ENCODE results near the gene DENND6A. TPM values are rescaled to one million over a fixed set of nuclear protein-coding genes. Genes with fewer than 3 reads are reported as not detected.
"Not testable (repeated sequence)": the region's sequence is repeated elsewhere in the genome, so short reads cannot be mapped to it uniquely, and the experiment has no call there.

DENND6A gene
- polyA plus RNA-seq, 4 donors: 21.0 to 37.0 (median 26.9) TPM

DNA sequence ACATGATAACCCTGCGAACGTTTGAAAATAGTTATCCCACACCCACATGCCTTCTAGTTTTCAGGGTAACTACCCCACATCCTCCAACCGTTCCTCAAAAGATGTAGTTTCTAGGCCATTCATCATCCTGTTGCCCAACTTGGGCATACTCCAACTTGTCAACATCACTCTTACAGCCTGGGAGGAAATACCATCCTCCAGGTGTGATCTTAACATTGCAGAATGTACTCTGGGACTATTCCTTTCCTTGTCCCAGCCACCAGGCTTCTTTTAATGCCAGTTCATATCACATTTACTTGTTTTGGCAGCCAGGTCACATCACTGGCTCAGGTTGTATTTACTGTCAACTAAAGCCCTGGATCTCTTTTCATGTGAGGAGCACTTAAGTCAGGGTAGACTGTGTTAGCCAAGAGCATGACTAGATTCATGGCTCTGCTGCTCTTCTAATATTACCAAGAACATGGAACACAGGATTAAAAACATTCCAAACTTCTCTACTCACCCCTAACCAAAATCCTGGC lies 4.0 kb upstream of the DENND6A start:
- DNase-seq (ENCODE audit: low read depth in 4 of 4, low spot score in 3 of 4): no peak

DNA sequence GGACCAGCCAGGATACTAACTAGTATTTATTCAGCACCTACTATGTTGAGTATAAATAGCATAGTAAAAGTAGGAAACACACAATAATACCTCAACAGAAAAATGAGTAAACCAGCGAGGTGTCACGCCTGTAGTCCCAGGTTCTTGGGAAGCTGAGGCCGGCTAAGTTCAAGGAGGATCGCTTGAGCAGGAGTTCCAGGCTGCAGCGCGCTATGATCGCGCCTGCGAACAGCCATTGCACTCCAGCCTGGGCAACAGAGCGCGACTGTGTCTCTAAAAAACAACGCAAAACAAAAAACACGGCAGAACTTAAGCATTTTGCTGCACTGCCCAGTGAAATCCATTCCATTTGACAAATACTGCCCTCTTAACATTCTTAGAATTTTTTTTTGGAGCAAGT lies 1.3 kb upstream of the DENND6A start:
- DNase-seq (ENCODE audit: low read depth in 4 of 4, low spot score in 3 of 4): no peak

DNA sequence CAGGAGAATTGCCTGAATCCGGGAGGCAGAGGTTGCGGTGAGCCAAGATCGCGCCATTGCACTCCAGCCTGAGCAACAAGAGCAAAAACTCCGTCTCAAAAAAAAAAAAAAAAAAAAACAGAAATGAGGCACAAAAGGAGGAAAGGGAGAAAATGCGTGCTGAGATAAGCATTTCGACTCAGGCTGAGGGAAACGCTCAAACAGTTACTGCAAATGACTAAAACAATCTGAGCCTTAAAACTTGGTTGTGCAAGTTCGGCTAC lies 813 bp downstream of the DENND6A start:
- not testable (repeated sequence) for DNase-seq (ENCODE audit: low read depth in 4 of 4, low spot score in 3 of 4)

DNA sequence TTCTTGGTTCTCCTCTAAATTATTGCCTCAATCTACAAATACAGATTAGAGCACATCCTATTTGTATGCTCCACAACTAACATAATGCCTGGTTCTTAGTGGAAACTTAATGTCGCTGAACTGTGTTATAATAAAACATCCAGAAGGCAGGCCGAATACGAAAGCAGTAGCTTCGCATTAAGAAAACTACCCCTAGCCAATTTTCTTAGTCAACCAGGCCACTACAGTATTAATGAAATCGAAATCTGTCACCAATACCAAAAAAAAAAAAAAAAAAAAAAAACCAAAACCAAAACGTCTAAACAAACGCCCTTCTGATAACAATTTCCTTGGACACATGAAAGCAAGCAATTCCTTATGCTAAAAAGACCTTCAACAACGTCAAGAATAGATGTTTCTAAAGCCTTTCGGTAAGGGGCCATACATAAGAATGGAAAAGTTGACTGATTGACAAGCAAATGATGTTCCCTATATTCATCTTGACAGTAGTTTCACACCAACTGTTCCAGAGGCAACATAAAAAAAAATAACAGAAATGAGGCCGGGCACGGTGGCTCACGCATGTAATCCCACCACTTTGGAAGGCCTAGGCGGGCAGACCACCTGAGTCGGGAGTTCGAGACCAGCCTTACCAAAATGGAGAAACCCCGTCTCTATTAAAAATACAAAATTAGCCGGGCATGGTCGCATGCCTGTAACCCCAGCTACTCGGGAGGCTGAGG lies 1.3 kb downstream of the DENND6A start:
- DNase-seq (ENCODE audit: low read depth in 4 of 4, low spot score in 3 of 4): no peak

DNA sequence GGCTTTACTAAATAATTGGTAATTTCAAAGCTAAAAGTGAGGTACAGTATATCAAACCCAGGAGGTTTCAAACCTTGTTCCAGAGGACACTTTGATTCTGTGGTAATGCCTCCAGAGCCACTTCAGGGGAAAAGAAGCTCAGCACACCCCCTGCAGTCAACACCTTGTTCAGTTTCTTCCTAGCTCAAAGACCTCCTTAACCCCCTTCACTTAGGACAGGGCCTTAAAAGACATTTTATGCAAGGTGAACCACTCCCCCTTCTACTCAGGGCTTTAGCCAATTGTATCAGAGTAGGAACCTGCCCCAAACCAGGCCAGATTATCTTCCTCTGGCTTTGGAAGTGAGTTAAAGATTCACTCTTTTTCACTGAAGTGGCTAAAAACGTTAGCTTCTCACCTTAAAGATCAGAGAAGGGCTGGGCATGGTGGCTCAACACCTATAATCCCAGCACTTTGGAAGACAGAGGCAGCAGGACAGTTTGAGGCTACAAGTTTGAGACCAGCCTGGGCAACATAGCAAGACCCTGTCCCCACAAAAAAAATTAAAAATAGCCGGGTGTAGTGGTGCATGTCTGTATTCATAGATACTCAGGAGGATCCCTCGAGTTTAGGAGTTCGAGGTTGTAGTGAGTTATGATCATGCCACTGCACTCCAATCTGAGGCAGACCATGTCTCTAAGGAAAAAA lies 3.4 kb downstream of the DENND6A start:
- DNase-seq (ENCODE audit: low read depth in 4 of 4, low spot score in 3 of 4): no peak

DNA sequence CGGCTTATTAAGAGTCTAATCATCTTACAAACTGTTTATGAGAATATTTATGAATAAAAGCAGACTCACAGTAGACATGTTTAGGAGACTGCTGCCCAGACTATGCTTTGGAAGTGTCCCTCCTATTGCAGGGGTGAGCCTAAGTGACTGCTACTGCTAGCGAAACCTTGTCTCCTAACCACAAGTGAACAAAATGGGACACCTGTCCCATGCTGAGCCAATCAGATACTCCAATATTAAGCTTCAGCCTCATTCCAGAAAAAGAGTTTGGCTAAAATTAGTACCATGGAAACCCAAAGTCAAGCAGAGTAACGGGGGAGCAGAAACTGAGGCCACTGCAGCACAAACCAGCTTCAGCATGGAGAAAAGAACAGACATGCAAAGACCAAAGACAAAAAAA lies 4.6 kb downstream of the DENND6A start:
- no peak for DNase-seq (ENCODE audit: low read depth in 4 of 4, low spot score in 3 of 4)

DNA sequence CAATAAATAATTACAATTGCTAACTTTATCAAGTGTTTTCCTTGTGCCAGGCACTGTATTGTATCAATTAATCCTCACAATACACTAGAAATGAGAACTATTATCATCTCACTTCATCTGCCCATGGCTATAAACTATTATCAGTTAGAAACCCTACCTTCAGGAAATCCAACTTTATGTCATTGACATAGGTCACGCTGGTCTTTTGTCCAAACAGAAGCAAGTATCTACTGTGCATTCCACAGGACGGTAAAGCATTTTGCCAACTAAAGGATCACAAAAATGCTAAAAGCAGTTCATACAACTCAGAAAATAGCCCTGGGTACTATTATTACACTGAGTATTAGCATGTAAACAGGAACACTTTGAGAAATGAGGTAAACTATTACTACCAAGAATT lies 9.6 kb downstream of the DENND6A start:
- no peak for DNase-seq (ENCODE audit: low read depth in 4 of 4, low spot score in 3 of 4)

DNA sequence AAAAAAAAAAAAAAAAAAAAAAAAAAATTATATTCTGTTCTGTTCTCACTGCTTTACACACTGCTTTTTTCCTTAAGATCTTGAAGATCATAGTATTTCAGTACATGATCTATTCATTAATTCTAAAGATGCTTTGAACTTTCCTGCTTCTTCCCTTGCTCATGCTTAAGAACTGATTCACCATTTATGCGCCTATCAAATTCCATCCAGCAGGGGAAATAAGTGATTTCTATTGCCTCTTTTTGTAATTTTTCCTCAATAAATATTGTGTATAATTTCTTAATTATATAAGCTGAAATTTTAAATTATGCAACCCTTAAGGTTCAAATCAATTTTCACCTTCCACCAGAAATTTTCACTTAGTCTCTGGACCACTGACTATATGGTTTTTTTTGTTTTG lies 10.6 kb downstream of the DENND6A start:
- no peak for DNase-seq (ENCODE audit: low read depth in 4 of 4, low spot score in 3 of 4)

DNA sequence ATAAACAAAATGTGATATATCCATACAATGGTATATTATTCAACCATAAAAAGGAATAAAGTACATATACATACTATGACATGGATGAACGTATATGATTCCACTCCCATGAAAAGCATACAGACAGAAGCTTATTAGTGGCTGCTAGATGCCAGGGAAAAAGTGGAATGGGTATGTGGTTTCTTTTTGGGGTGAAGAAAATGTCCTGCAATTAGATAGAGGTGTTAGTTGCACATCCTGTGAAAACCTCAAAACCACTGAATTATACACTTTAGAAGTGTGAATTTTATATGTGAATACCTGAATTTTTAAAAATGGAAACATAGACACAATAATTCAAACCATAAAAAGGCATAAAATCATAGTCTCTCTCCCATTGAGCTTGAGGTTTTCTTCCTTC lies 11.2 kb downstream of the DENND6A start:
- DNase-seq (ENCODE audit: low read depth in 4 of 4, low spot score in 3 of 4): no peak

DNA sequence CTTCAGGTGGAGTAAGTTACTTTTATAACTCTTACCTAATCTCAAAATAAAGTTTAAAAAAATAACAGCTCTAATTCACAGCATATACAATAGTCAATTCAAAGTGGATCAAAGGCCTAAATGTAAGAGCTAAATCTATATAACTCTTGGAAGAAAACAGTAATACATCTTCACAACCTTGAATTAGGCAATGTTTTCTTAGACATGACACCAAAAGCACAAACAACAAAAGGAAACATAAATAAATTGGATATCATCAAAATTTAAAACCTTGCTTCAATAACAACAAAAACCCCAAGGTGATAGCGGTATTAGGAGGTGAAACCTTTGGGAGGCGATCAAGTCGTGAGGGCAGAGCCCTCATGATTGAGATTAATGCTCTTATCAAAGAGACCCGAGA lies 12.8 kb downstream of the DENND6A start:
- DNase-seq (ENCODE audit: low read depth in 4 of 4, low spot score in 3 of 4): no peak

DNA sequence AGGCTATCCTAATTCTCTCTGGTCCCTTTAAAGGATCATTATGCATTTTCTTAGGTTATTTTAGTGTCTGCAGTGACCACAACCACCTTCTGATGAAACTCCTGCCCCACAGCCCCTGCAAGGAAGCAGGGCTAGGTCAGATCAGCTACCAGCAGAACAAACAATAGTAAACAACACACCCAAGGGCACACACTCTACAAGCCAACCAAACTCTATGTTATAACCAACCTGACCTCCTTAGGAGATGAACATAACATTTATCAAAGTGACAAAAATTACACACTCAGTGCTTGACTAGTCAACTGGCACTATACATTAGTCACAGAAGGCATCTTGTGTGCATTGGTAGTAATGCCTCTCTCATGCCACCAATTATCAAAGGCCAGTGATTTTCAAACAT lies 17.3 kb downstream of the DENND6A start:
- no peak for DNase-seq (ENCODE audit: low read depth in 4 of 4, low spot score in 3 of 4)

DNA sequence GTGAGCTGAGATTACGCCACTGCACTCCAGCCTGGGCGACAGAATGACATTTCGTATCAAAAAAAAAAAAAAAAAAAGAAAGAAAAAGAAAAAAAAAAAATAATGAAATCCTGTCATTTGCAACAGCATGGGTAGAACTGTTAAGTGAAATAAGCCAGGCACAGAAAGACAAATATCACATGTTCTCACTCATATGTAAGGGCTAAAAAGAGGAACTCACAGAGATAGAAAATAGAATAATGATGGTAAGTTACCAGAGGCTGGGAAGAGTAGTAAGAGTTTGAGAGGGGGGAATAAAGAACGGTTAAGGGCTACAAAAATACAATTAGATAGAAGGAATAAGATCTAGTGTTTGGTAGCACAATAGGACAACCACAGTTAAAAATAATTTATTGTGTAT lies 19.7 kb downstream of the DENND6A start:
- DNase-seq (ENCODE audit: low read depth in 4 of 4, low spot score in 3 of 4): no peak

DNA sequence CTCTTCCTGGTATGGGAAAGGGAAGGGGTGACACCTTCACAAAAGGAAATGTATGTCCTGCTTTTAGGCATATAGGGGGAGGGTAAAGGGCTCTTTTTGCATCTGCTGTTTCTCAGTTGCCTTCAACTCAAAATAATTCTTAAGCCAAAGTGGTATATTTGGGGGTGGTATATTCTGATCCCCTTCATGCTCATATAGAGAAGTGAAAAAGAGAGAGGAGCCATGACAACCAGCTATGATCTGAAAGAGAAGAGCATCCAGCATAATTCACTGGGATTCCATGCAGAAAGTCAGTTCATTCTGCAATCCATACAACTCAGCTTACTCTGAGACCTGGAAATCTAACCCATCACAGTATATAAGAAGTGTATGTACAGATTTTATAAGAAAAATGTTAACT lies 22.3 kb downstream of the DENND6A start:
- DNase-seq (ENCODE audit: low read depth in 4 of 4, low spot score in 3 of 4): no peak

DNA sequence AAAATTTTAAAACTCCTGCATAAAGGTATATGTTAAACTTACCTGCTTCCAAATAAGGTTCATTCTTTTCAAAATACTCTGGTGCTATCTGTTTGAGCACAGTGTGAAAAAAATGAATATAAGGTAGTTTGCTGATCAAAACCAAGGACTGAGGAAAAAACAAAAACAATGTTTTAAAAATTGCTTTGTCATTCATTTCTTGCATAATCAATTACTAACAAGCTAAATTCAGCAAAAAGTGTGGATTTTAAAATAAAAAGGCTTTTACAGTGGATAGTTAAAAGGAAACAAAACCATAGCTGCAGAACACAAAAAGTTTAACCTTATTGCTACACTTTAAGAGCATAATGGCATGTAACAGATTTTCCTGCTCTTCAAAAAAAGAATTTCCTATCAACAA lies 31.5 kb downstream of the DENND6A start:
- DNase-seq (ENCODE audit: low read depth in 4 of 4, low spot score in 3 of 4): no peak

DNA sequence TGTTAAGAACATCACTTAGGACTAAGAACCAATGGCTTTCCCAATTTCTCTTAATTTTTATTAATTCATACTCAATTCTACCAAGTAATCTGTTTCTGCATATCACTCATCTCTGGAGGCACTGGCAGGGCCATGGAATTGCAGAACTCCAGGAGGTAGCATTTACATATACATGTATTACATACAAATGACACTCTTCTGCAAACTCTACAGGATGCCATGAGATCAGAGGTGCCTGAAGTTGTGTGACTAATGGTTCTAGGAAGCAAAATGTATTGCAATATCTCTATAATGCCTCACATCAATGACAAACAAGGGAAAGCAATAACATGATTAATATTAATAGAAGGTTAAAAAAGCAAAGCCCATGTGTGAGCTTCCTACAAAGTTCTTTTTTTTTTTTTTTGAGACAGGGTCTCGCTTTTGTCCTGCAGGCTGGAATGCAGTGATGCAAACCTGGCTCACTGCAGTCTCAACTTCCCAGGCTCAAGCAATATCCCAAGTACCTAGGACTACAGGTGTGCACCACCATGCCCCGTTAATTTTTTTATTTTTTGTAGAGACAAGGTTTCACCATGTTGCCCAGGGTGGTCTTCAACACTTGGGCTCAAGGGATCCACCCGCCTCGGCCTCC lies 33.0 kb downstream of the DENND6A start:
- no peak for DNase-seq (ENCODE audit: low read depth in 4 of 4, low spot score in 3 of 4)

DNA sequence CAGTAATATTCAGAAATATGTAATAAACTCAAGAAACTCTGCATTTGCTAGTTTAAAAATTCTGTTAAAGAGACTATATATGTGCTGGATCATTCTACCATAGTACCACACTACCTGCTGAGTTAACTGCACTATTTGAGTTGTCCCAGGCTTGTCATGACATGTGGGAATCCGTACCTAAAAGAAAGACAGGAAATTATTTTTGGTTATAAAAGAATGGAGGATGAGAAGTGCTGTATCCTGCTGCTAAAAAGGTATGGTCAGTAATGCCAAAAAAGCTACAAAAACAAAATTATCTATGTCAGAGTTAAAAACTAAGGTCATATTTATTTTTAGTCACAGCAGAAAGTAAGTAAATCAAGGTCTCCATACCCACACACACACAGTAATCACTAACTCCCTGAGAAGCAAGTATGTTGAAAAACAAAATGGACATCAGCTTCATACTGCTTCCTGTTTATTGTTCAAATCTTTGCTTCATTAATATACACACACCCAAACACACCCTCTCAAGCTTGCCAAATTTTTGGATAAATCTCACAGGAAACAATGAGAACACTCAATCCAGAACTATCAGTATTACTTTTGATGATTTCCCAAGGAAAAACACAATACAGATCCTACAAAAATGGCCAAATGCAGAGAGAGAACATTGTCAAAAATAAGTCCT lies 33.7 kb downstream of the DENND6A start:
- DNase-seq (ENCODE audit: low read depth in 4 of 4, low spot score in 3 of 4): no peak

DNA sequence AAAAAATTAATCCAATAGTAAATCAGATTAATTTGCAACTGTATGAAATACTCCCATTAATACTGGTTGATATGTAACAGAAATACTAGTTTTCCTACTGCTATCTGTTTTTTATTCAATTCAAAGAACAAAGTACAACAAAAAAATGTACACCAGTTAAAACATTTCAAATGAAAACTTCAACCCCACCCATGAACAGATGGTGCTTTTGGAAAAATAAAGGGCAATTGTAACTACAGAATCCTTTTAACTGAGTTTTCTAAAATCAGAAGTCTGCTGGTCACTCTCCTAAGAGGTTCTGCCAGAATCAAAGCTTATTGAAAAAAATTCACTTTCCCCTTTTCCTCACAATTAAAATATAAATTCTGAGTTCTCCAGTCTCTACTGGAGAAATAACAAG lies 34.3 kb downstream of the DENND6A start:
- no peak for DNase-seq (ENCODE audit: low read depth in 4 of 4, low spot score in 3 of 4)

DNA sequence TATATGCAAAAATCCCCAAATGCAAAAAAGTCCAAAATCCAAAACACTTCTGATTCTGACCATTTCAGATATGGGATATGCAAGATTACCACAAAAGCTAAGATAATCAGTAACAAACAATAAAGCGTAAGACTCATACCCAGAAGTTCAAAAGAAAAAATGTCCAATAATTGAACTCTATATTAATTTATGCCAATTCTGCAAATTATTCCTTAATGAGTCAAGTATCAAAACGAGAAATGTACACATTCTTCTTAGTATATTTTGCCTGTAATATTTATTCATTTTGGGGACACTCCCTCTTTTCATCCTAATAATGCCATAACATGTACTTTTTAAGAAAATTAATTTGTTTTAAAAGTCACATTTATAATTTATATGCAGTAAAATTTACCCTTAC lies 37.1 kb downstream of the DENND6A start:
- no peak for DNase-seq (ENCODE audit: low read depth in 4 of 4, low spot score in 3 of 4)

DNA sequence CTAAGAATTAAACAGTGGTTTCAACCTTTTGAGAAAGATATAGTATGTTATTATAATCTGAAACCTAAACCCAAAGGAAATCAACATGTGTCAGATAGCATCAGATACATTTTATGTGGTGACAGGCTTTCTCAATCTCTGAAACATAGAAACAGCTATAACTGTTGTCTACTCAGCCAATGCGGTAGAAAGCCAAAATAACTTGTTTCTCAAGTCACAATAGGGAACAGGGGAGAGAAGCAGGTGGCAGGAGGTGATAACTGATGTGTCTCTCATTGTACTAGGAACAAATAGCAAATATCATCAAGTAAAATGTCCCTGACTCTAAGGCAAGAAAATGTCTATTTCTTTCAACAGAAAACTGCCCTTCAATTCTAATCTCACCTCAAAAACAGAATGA lies 38.6 kb downstream of the DENND6A start:
- no peak for DNase-seq (ENCODE audit: low read depth in 4 of 4, low spot score in 3 of 4)

DNA sequence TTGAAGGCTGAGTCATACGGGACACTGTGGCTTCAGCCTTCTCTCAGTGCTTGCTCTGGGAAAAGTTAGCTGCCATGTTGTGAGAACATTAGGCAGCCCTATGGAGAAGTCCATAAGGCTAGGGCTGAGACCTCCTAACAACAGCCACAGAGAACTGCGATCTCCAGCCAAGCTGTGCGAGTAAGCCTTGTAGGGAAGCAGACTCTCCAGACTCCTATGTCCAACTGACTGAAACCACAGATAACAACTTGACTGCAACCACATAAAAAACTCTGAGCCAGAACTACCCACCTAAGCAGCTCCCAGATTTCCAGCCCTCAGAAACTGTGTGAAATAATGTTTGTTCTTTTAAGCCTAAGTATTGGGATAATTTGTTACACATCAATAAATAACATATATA lies 40.7 kb downstream of the DENND6A start:
- DNase-seq (ENCODE audit: low read depth in 4 of 4, low spot score in 3 of 4): no peak

DNA sequence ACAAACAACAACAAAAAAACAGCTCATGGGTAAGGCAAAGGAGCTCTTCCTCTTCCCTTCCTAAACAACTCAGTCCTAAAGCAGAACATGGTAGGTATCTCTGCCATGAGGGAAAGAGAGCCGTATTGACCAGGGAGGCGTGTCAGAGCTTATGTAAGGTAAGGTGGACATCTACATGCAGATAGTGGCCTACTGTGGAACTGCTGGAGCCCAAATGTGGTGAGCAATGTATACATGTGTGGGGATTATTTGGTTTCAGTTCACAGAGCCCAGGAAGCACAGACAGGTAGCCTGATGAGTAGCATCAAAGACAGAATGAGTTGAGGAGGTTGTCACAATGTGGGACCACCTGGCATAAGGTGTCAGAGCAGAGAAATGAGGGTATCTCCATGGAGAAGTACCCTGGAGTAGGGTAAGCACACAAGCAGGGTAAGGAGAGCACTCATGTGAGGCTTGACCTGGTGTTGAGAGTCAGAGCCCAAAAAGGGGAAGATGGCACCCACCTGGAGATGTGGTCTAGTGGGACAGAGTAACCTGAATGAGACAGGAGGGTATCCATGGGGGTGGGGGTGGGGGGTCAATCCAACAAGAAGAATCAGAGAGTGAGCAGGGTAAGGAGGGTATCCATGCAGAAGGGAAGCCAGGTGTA lies 45.5 kb downstream of the DENND6A start:
- DNase-seq (ENCODE audit: low read depth in 4 of 4, low spot score in 3 of 4): no peak

Data from right renal pelvis (tissue), 4 donors.